Amygdala (tissue), 56 donors: ENCODE data around the gene FBXO4.
"Not testable (repeated sequence)": the region's sequence is repeated elsewhere in the genome, so short reads cannot be mapped to it uniquely, and the experiment has no call there.

ENCODE experiments used
- DNase-seq, 56 donors: peaks; one replicate each; lab custom pipeline; 2025; lab: John Stamatoyannopoulos, UW

FBXO4 gene

DNA sequence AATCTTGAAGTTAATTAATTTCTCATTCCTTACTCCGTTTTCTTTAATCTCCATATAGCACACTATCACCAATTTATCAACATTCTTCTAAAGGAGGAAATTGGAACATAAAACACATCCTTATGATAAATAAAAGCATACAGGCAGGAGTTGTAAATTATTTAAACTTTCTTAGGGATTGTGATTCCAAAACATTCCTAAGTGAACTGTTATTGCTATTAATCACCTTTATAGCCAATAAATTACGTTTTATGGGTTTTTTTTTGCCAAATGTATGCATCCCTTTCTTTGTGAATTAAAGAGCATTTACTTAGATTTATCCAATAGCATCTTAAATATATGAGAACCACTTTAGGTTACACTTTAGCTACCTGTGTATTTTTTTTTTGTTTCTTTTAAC is 55.3 kb downstream of the FBXO4 start:
- no peak for DNase-seq

DNA sequence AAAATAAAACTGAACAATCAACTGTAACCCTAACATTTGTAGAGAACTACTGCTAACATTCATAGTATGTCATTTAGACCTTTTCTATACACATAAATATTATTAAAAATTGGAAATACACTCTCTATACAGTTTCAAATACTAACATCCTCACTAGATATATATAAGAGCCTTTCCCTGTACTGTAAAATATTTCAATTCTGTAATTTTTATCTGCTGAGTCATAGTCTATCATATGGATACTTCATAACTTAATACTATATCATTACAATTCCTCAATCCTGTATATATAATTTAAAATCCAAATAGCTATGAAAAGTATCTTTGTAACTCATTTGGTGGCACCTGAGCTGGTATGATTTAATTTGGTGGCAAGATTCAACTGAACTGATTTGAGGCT is 55.8 kb downstream of the FBXO4 start:
- DNase-seq = no peak

DNA sequence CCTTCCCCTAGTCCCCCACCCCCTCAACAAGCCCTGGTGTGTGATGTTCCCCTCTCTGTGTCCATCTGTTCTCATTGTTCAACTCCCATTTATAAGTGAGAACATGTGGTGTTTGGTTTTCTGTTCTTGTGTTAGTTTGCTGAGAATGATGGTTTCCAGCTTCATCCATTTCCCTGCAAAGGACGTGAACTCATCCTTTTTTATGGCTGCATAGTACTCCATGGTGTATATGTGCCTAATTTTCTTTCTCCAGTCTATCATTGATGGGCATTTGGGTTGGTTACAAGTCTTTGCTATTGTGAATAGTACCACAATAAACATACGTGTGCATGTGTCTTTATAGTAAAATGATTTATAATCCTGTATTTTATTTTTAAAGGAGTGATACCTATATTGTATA is 57.8 kb downstream of the FBXO4 start:
- not testable (repeated sequence) for DNase-seq

DNA sequence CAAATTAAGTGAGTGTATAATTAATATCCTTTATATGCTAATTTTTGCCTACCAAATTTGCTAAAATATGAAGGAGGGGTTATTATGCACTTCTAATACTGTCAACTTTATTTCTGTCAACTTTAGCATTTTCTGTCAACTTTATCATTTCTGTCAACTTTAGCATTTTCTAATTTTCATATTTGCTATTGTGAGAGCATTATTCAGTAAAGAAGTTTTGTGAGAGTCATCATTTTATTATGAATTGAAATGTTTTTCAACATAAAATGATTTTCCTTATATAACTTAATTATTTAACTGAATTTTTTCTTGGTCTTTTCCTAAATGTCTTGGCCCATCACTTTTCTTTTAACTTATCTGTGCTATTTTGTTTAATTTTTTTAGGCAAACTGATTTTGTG is 58.2 kb downstream of the FBXO4 start:
- DNase-seq = no peak

DNA sequence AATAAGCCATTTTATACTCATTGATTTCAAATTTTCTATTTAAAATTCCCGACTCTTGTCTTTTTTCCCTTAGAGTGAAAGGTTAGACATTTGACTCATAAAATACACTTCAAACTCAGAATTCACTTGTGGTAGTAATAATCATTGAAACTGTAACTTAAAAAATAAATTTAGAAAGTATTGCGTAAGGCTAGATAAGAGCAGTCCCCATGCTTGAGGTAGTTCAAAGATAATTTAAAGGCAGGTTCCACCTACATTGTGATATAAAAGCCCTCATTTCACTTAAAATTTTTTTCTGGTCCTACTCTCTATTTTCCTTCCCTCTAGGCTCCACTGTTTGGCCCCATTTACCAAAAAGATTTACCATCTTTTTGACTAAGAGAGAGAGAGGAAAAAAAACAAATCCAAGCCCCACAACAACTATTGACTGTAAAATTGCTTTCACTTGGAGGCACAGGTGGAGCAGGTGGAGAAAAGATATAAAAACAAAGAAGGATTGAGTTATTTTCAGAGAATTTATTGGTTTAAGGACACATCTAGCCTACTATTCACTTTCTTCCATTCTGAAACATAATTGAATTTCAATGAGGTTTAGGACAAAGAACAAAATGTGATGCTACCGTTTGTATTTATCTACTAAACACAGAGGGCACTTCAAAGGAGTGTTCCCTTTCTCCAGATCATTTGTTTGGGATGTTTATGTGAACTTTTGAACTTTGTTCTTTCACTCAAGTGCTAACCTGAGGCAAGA is 61.0 kb downstream of the FBXO4 start:
- no peak for DNase-seq
